GM12878 (cell line): ENCODE results near the gene WBP1L. TPM values are rescaled to one million over a fixed set of nuclear protein-coding genes. Genes with fewer than 3 reads are reported as not detected.
A peak's percentile ranks its signal among the peaks of the same experiment; 100 is the strongest.

ENCODE experiments used
- ATAC-seq: fragments of 200-7000 bp; cut with Tn5 transposase; 3 replicates; pipeline ENCODE4 v1.9.1; 2020; ENCODE audit warnings: mild to moderate bottlenecking, moderate library complexity
- BruUV-seq: library from RNA; stranded (reverse); fragments of 400-500 nt; replicated peaks from 2 replicates; lab custom pipeline; 2021; lab: Mats Ljungman, UMichigan
- CTCF ChIA-PET: fragments of 300-600 bp; sonication (Branson Sonifier 250); formaldehyde crosslinking; extraction: SDS; loops from one replicate; lab custom pipeline; 2021; ENCODE audit warnings: inconsistent platforms; lab: Yijun Ruan, JAX
- POLR2A ChIA-PET: fragments of 350-600 bp; formaldehyde crosslinking; extraction: SDS; loops from one replicate; lab custom pipeline; 2021; ENCODE audit warnings: inconsistent platforms; lab: Charles Lee
- RAD21 ChIA-PET: fragments of 300-600 bp; sonication (Branson Sonifier 250); formaldehyde crosslinking; loops from one replicate; lab custom pipeline; 2023; ENCODE audit warnings: antibody characterized with exemption; ENCODE audit not compliant: unreplicated experiment; lab: Charles Lee
- SMC1A ChIA-PET: fragments of 300-600 bp; sonication (Branson Sonifier 250); formaldehyde crosslinking; loops from one replicate; lab custom pipeline; 2023; ENCODE audit not compliant: unreplicated experiment, uncharacterized antibody; lab: Charles Lee
- DNase-seq: peaks from one replicate; pipeline ENCODE4 v3.0.0-alpha.2; 2011; ENCODE audit warnings: low read depth, low spot score
- FAIRE-seq: peaks from 3 replicates; lab custom pipeline; 2011; peaks lifted over from hg19 to GRCh38; lab: Jason Lieb, UNC
- H2AFZ ChIP-seq: 2 replicates; pipeline ENCODE4 v1.6.0; 2011; ENCODE audit warnings: low read depth, low read length, control low read depth; ENCODE audit not compliant: control insufficient read depth
- H3K27ac ChIP-seq: 2 replicates; pipeline ENCODE4 v1.5.1; 2011; ENCODE audit warnings: control low read depth; ENCODE audit not compliant: control insufficient read depth, insufficient read depth
- H3K27me3 ChIP-seq, 2 experiments: replicated peaks in 1 of 2; 2 replicates each; pipeline versions ENCODE4 v1.6.0 to v1.6.1; 2011; ENCODE audit warnings: low read length in 1 of 2; ENCODE audit not compliant: control insufficient read depth in 2 of 2, insufficient read depth in 2 of 2
- H3K36me3 ChIP-seq, 2 experiments: 2 replicates each; pipeline ENCODE4 v1.5.1; 2011; ENCODE audit warnings: low read length in 1 of 2; ENCODE audit not compliant: control insufficient read depth in 2 of 2, insufficient read depth in 2 of 2
- H3K4me1 ChIP-seq: 2 replicates; pipeline ENCODE4 v1.6.1; 2011; ENCODE audit warnings: mild to moderate bottlenecking, low read length, moderate library complexity, mixed read lengths; ENCODE audit not compliant: control insufficient read depth, insufficient read depth
- H3K4me2 ChIP-seq: 2 replicates; pipeline ENCODE4 v1.6.0; 2011; ENCODE audit warnings: control low read depth; ENCODE audit not compliant: control insufficient read depth, insufficient read depth
- H3K4me3 ChIP-seq: fragments of 200-600 bp; sonication (generic); 2 replicates; pipeline ENCODE4 v1.5.1; 2016
- H3K79me2 ChIP-seq: 2 replicates; pipeline ENCODE4 v1.6.0; 2011; ENCODE audit warnings: low read length; ENCODE audit not compliant: control insufficient read depth, insufficient read depth
- H3K9ac ChIP-seq: 2 replicates; pipeline ENCODE4 v1.8.0; 2011; ENCODE audit warnings: low read length, control low read depth, mixed read lengths; ENCODE audit not compliant: control insufficient read depth, insufficient read depth
- H3K9me3 ChIP-seq: replicated peaks from 3 replicates; pipeline ENCODE4 v1.5.1; 2011; ENCODE audit warnings: mild to moderate bottlenecking, low read length; ENCODE audit not compliant: control insufficient read depth, insufficient read depth
- H4K20me1 ChIP-seq: 2 replicates; pipeline ENCODE4 v1.6.0; 2011; ENCODE audit not compliant: control insufficient read depth, insufficient read depth
- EP300 ChIP-seq, 2 experiments: fragments of 150-350 bp in 1 of 2; IDR thresholded peaks; 2 replicates each; pipeline ENCODE4 v1.6.1; 2011 to 2012; ENCODE audit warnings: low read depth in 2 of 2, low read length in 2 of 2, borderline replicate concordance in 1 of 2, improper control_type of control experiment in 1 of 2, inconsistent platforms in 1 of 2; ENCODE audit not compliant: control insufficient read depth in 1 of 2
- LARP7 ChIP-seq: fragments of 450-650 bp; IDR thresholded peaks from 2 replicates; pipeline ENCODE4 v1.6.1; 2017; ENCODE audit warnings: mild to moderate bottlenecking
- MTA2 ChIP-seq: fragments of 450-650 bp; IDR thresholded peaks from 2 replicates; pipeline ENCODE4 v1.6.1; 2016; ENCODE audit warnings: low read depth, mild to moderate bottlenecking, moderate library complexity
- NFIC ChIP-seq: IDR thresholded peaks from 2 replicates; pipeline ENCODE4 v1.6.1; 2012; ENCODE audit warnings: low read depth, mild to moderate bottlenecking, inconsistent platforms, low read length, moderate library complexity
- NFYB ChIP-seq: IDR thresholded peaks from 2 replicates; pipeline ENCODE4 v1.6.1; 2011; ENCODE audit warnings: low read depth, mild to moderate bottlenecking, low read length, improper control_type of control experiment, moderate library complexity; ENCODE audit not compliant: insufficient read depth
- NR2F1 ChIP-seq: fragments of 450-650 bp; conservative IDR thresholded peaks from 2 replicates; pipeline ENCODE4 v1.6.1; 2017; ENCODE audit warnings: mild to moderate bottlenecking
- RAD21 ChIP-seq: IDR thresholded peaks from 2 replicates; pipeline ENCODE4 v1.6.1; 2011; ENCODE audit warnings: mild to moderate bottlenecking, low read depth, low read length, moderate library complexity; ENCODE audit not compliant: insufficient read depth
- SIN3A ChIP-seq: IDR thresholded peaks from 2 replicates; pipeline ENCODE4 v1.6.1; 2012; ENCODE audit warnings: low read depth, low read length, improper control_type of control experiment
- SMAD1 ChIP-seq: fragments of 450-650 bp; IDR thresholded peaks from 2 replicates; pipeline ENCODE4 v1.6.1; 2018; ENCODE audit warnings: mild to moderate bottlenecking, low read depth; ENCODE audit not compliant: partially characterized antibody
- TAF1 ChIP-seq: IDR thresholded peaks from 2 replicates; pipeline ENCODE4 v1.6.1; 2011; ENCODE audit warnings: mild to moderate bottlenecking, low read depth, low read length, borderline replicate concordance
- TCF3 ChIP-seq: IDR thresholded peaks from 2 replicates; pipeline ENCODE4 v1.6.1; 2012; ENCODE audit warnings: low read depth, mild to moderate bottlenecking, low read length, borderline replicate concordance; ENCODE audit not compliant: insufficient read depth
- ZNF384 ChIP-seq: IDR thresholded peaks from 2 replicates; pipeline ENCODE4 v1.6.1; 2012; ENCODE audit warnings: low read depth, mild to moderate bottlenecking, low read length, improper control_type of control experiment, borderline replicate concordance
- WGBS: methylation state at CpG from one replicate; pipeline ENCODE4 v1.1.6; 2016; ENCODE audit warnings: low lambda C conversion rate; ENCODE audit not compliant: insufficient replicate concordance, insufficient coverage; ENCODE audit errors: missing lambda C conversion rate; 5-methylcytosine and 5-hydroxymethylcytosine counted together
- in situ Hi-C: fragments of 300-500 bp; cut with MboI; formaldehyde crosslinking; loops from 9 replicates; pipeline ENCODE4 v1.14.3; 2018; ENCODE audit warnings: mixed read lengths
- intact Hi-C: fragments of 100-400 bp; cut with micrococcal nuclease; formaldehyde crosslinking; loops from one replicate; pipeline ENCODE4 v1.14.2; 2022; ENCODE audit not compliant: unreplicated experiment
- polyA plus RNA-seq, 11 experiments: library from polyadenylated mRNA; depleted of rRNA in 4 of 11; unstranded in 6 of 11; stranded (reverse) in 5 of 11; fragments of >200 nt; fragmentation: Nextera tagmentation in 4 of 11; fragmentation: Illumina TruSeq in 1 of 11; extraction: Ambion mirVana in 4 of 11; extraction: Trizol in 1 of 11; gene quantifications; 1 replicate in 1 of 11; 2 replicates in 10 of 11; pipeline versions ENCODE4 v1.2.1 to v1.2.3, GENCODE V29; 2011 to 2016; ENCODE audit warnings: inconsistent platforms in 2 of 11, missing spikeins in 2 of 11, low read depth in 1 of 11
- total RNA-seq, 4 experiments: library from RNA; depleted of rRNA in 3 of 4; stranded (reverse); fragments of >200 nt in 3 of 4; fragmentation: Illumina TruSeq in 1 of 4; extraction: Trizol in 1 of 4; gene quantifications; 2 replicates each; pipeline versions ENCODE4 v1.2.1 to v1.2.3, GENCODE V29; 2013 to 2021
- TF ChIP-seq, protein P1 (sequence below): fragments of 450-650 bp; conservative IDR thresholded peaks from 2 replicates; pipeline ENCODE4 v1.6.1; 2017; ENCODE audit warnings: mild to moderate bottlenecking, moderate library complexity
- TF ChIP-seq, protein P2 (sequence below): fragments of 450-650 bp; IDR thresholded peaks from 2 replicates; pipeline ENCODE4 v1.6.1; 2017; ENCODE audit warnings: low read depth, mild to moderate bottlenecking, moderate library complexity
- TF ChIP-seq, protein P3 (sequence below), 3 experiments: IDR thresholded peaks in 2 of 3; conservative IDR thresholded peaks in 1 of 3; 2 replicates each; pipeline ENCODE4 v1.5.1; 2011; ENCODE audit warnings: low read depth in 3 of 3, low read length in 3 of 3, mild to moderate bottlenecking in 3 of 3, control low read depth in 2 of 3, moderate library complexity in 2 of 3, inconsistent platforms in 1 of 3, mixed read lengths in 1 of 3; ENCODE audit not compliant: control insufficient read depth in 2 of 3, insufficient read depth in 1 of 3; ENCODE audit errors: extremely low read depth in 1 of 3

WBP1L gene
- total and polyA plus RNA-seq, 10 of the 15 experiments (the other 5 are each of a cell fraction or from before 2014, with no cell fraction given), result 3.7 to 18.8 (median 12.3) TPM

DNA sequence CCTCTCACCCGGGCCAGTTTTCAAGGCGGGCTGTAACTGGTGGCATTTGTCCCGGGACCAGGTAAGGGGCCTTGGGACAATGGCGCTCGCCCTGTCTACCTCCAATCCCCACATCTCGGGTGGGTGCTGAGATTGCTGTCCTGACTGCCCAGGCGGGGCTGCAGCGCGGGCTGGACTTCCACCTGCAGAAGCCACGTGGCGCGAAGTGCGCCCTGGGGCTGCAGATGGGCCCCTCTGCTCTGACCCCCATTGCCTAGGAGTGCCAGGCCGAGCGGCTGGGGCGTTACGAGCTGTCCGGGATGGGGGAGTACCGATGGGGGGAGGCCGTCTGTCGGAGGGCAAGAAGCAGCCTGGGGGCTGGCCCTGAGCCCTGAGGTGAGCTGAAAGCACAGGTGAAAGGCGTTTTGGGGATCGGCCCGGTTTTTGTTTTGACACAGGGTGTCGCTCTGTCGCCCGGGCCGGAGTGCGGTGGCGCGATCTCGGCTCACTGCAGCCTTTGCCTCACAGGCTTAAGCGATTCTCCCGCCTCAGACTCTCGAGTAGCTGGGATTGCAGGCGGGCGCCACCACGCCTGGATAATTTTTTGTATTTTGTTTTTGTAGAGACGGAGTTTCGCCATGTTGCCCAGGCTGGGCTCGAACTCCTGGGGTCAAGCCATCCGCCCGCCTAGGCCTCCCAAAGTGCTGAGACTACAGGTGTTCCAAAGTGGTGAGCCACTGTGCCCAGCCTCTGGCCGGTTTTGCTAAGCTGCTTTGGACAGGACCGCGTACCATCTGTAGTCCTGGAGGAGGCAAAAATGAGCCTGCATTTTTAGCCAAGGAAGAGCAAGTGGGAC is 28.9 kb upstream of the WBP1L start, which contains the start of gene SFXN2:
Gene SFXN2 (plus strand): TSS at position 16 of the 835 bp plus-strand sequence. CDS start 12,001 bp downstream, outside the sequence.
- no peak for FAIRE-seq
- BruUV-seq, result TSS peak; percentile 59
- in situ Hi-C loops, result no loop called here
- TF ChIP-seq NR2F1 (0 out of 2 replicates have a peak, but pooled peaks have one; percentile 37), TCF3 (0 out of 2 replicates have a peak, but pooled peaks have one; percentile 28), SMAD1 (peak; percentile 21), LARP7 (peak; percentile 82), ZNF384 (no peak), TAF1 (peak; percentile 63), NFIC (no peak), RAD21 (no peak), MTA2 (no peak), SIN3A (peak; percentile 90), NFYB (no peak), EP300 (IDR thresholded peaks at IDR 0.05; ENCODE audit: borderline replicate concordance in 1 of 2, control insufficient read depth in 1 of 2, low read depth in 2 of 2, low read length in 2 of 2) (no peak)
- TF ChIP-seq, protein P1, sequence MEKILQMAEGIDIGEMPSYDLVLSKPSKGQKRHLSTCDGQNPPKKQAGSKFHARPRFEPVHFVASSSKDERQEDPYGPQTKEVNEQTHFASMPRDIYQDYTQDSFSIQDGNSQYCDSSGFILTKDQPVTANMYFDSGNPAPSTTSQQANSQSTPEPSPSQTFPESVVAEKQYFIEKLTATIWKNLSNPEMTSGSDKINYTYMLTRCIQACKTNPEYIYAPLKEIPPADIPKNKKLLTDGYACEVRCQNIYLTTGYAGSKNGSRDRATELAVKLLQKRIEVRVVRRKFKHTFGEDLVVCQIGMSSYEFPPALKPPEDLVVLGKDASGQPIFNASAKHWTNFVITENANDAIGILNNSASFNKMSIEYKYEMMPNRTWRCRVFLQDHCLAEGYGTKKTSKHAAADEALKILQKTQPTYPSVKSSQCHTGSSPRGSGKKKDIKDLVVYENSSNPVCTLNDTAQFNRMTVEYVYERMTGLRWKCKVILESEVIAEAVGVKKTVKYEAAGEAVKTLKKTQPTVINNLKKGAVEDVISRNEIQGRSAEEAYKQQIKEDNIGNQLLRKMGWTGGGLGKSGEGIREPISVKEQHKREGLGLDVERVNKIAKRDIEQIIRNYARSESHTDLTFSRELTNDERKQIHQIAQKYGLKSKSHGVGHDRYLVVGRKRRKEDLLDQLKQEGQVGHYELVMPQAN, result peak; percentile 97
- TF ChIP-seq, protein P2, sequence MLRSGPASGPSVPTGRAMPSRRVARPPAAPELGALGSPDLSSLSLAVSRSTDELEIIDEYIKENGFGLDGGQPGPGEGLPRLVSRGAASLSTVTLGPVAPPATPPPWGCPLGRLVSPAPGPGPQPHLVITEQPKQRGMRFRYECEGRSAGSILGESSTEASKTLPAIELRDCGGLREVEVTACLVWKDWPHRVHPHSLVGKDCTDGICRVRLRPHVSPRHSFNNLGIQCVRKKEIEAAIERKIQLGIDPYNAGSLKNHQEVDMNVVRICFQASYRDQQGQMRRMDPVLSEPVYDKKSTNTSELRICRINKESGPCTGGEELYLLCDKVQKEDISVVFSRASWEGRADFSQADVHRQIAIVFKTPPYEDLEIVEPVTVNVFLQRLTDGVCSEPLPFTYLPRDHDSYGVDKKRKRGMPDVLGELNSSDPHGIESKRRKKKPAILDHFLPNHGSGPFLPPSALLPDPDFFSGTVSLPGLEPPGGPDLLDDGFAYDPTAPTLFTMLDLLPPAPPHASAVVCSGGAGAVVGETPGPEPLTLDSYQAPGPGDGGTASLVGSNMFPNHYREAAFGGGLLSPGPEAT, result no peak; the same call in 1 of the 2 replicates
- TF ChIP-seq, protein P3, sequence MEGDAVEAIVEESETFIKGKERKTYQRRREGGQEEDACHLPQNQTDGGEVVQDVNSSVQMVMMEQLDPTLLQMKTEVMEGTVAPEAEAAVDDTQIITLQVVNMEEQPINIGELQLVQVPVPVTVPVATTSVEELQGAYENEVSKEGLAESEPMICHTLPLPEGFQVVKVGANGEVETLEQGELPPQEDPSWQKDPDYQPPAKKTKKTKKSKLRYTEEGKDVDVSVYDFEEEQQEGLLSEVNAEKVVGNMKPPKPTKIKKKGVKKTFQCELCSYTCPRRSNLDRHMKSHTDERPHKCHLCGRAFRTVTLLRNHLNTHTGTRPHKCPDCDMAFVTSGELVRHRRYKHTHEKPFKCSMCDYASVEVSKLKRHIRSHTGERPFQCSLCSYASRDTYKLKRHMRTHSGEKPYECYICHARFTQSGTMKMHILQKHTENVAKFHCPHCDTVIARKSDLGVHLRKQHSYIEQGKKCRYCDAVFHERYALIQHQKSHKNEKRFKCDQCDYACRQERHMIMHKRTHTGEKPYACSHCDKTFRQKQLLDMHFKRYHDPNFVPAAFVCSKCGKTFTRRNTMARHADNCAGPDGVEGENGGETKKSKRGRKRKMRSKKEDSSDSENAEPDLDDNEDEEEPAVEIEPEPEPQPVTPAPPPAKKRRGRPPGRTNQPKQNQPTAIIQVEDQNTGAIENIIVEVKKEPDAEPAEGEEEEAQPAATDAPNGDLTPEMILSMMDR (IDR thresholded peaks at IDR 0.05 in 2 of 3, conservative IDR thresholded peaks at IDR 0.05 in 1 of 3; ENCODE audit: control insufficient read depth in 2 of 3, extremely low read depth in 1 of 3, insufficient read depth in 1 of 3, low read depth in 3 of 3, low read length in 3 of 3), result peak; percentile 18 to 25 (median 22); a peak in 4 of 6 replicates

More for the DNA sequence above, 28.9 kb upstream of the WBP1L start, which contains the start of gene SFXN2:
- intact Hi-C loops, result loop anchor here (5.0 to 10.0 kb wide), 2 partner anchors 210 to 283 kb away; partner anchors contain the start of genes ACTR1A, CUEDC2 and SUFU
- H3K36me3 ChIP-seq, result peaks cover 0 to 2% of the 10 kb centered on the region in 2 experiments; a peak in 1 of 4 replicates
- H3K4me3 ChIP-seq, result peak within 1 kb of the TSS; percentile 92
- SMC1A ChIA-PET, result interaction anchor here (0.6 to 9.5 kb wide), 10 partner anchors 12 to 210 kb away, joined by 3 to 140 read pairs (median 7); partner anchors contain the start of genes CYP17A1, SUFU and TRIM8
- WGBS, result 1% methylated on average over 46 of the region's 46 CpGs
- H3K4me1 ChIP-seq, result peaks cover 17% of the 10 kb centered on the region
- CTCF ChIA-PET, result interaction anchor here (0.7 to 8.5 kb wide), 8 partner anchors 13 to 802 kb away, joined by 3 to 114 read pairs (median 3); no protein-coding TSS in a partner anchor
- POLR2A ChIA-PET, result interaction anchor here (0.7 to 5.8 kb wide), 16 partner anchors 9 to 203 kb away, joined by 3 to 73 read pairs (median 5); partner anchors contain the start of genes CNNM2, TRIM8 and WBP1L
- no peaks in the 10 kb centered on the region for H3K27me3 ChIP-seq
- ATAC-seq (peak; percentile 26), DNase-seq (no peak)
- no peaks in the 10 kb centered on the region for H3K9me3 ChIP-seq
- peaks cover 68% of the 10 kb centered on the region for H3K79me2 ChIP-seq
- RAD21 ChIA-PET, result interaction anchor here (0.6 to 9.6 kb wide), 13 partner anchors 13 to 654 kb away, joined by 3 to 140 read pairs (median 5); partner anchors contain the start of genes TRIM8 and WBP1L
- no peaks in the 10 kb centered on the region for H4K20me1 ChIP-seq
- peak within 1 kb of the TSS; percentile 98 for H3K4me2 ChIP-seq
- peak within 1 kb of the TSS; percentile 94 for H2AFZ ChIP-seq
- H3K9ac ChIP-seq, result peak within 1 kb of the TSS; percentile 85
- peak within 1 kb of the TSS; percentile 88 for H3K27ac ChIP-seq
